HUES48 (cell line): ENCODE data around the gene ZNF57.
"Not testable (repeated sequence)": the region's sequence is repeated elsewhere in the genome, so short reads cannot be mapped to it uniquely, and the experiment has no call there.

Experiments used
- H3K27ac ChIP-seq: one replicate; pipeline ENCODE4 v1.7.0; 2013; ENCODE audit warnings: low read depth, low read length, inconsistent platforms
- H3K27me3 ChIP-seq: 2 replicates; pipeline ENCODE4 v1.6.1; 2013; ENCODE audit warnings: mild to moderate bottlenecking, low read length; ENCODE audit not compliant: control insufficient read depth, insufficient read depth
- H3K36me3 ChIP-seq: 2 replicates; pipeline ENCODE4 v1.6.1; 2013; ENCODE audit warnings: low read length; ENCODE audit not compliant: control insufficient read depth, insufficient read depth
- H3K4me1 ChIP-seq: 2 replicates; pipeline ENCODE4 v1.6.1; 2013; ENCODE audit warnings: mild to moderate bottlenecking, low read length; ENCODE audit not compliant: control insufficient read depth, insufficient read depth
- H3K4me3 ChIP-seq: 2 replicates; pipeline ENCODE4 v1.5.1; 2013; ENCODE audit warnings: mild to moderate bottlenecking, low read depth, low read length
- H3K9ac ChIP-seq: 2 replicates; pipeline ENCODE4 v1.6.1; 2013; ENCODE audit warnings: mild to moderate bottlenecking, low read depth, low read length, moderate library complexity
- H3K9me3 ChIP-seq: 2 replicates; pipeline ENCODE4 v1.6.1; 2013; ENCODE audit warnings: low read length; ENCODE audit not compliant: control insufficient read depth, insufficient read depth

ZNF57 gene

GRCh38 chr19:2933490-2933910 is 32.8 kb downstream of the ZNF57 start:
- no peak overlapping the region for H3K27ac ChIP-seq
- no peaks in the 10 kb centered on the region for H3K4me1 ChIP-seq
- H3K36me3 ChIP-seq, result peaks cover 46% of the 10 kb centered on the region
- H3K27me3 ChIP-seq, result no peaks in the 10 kb centered on the region
- H3K9ac ChIP-seq, result no peak overlapping the region
- H3K4me3 ChIP-seq, result no peak overlapping the region
- peaks cover 51% of the 10 kb centered on the region for H3K9me3 ChIP-seq

DNA sequence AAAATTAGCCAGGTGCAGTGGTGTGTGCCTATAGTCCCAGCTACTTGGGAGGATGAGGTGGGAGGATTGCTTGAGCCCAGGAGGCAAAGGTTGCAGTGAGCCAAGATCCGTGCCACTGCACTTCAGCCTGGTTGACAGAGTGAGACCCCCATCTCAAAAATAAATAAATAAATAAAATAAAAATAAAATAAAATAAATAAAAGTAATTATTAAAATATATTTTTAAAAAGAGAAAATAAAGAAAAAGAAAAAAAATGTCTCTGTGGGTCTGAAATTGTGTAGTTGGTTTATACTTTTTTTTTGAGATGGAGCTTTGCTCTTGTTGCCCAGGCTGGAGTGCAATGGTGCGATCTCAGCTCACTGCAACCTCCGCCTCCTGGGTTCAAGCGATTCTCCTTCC is 35.1 kb downstream of the ZNF57 start:
- not testable (repeated sequence) for H3K4me1 ChIP-seq
- H3K9me3 ChIP-seq, result peaks cover 50% of the 10 kb centered on the region

GRCh38 chr19:2942928-2943640 is 42.4 kb downstream of the ZNF57 start:
- Histone ChIP-seq H3K9me3 (0 out of 2 replicates have a peak, but pooled peaks cover 2% of the 10 kb centered on the region), H3K9ac (no peak overlapping the region), H3K36me3 (peaks cover 14% of the 10 kb centered on the region), H3K4me1 (no peaks in the 10 kb centered on the region), H3K4me3 (no peak overlapping the region), H3K27me3 (no peaks in the 10 kb centered on the region), H3K27ac (no peak overlapping the region)

More for the DNA sequence above, 35.1 kb downstream of the ZNF57 start:
- H3K27me3 ChIP-seq, H3K9ac ChIP-seq, H3K4me3 ChIP-seq, H3K27ac ChIP-seq: not testable (repeated sequence)
- H3K36me3 ChIP-seq, result peaks cover 55% of the 10 kb centered on the region

DNA sequence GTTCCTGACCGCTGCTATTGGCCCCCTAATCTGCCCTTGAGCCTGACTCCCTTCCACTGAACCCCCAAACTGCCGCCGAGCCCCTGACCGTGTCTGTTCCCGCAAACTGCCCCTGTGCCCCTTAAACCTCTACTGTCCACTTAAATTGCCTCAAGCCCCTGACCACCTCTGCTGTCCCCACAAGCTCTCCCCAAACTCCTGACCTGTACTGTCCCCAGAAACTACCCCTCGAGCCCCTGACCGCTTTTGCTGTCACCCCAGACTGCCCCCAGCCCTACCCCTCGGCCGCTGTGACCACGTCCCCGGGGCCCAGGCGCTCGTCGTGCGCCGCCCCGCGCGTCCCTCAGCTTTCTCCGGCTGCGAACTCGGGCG is 43.7 kb downstream of the ZNF57 start:
- peak overlapping the region; percentile 77 for H3K4me3 ChIP-seq
- H3K9ac ChIP-seq, result no peak overlapping the region
- no peaks in the 10 kb centered on the region for H3K4me1 ChIP-seq
- no peaks in the 10 kb centered on the region for H3K27me3 ChIP-seq
- H3K27ac ChIP-seq, result no peak overlapping the region
- H3K36me3 ChIP-seq, result peaks cover 3% of the 10 kb centered on the region
- H3K9me3 ChIP-seq, result no peaks in the 10 kb centered on the region

DNA sequence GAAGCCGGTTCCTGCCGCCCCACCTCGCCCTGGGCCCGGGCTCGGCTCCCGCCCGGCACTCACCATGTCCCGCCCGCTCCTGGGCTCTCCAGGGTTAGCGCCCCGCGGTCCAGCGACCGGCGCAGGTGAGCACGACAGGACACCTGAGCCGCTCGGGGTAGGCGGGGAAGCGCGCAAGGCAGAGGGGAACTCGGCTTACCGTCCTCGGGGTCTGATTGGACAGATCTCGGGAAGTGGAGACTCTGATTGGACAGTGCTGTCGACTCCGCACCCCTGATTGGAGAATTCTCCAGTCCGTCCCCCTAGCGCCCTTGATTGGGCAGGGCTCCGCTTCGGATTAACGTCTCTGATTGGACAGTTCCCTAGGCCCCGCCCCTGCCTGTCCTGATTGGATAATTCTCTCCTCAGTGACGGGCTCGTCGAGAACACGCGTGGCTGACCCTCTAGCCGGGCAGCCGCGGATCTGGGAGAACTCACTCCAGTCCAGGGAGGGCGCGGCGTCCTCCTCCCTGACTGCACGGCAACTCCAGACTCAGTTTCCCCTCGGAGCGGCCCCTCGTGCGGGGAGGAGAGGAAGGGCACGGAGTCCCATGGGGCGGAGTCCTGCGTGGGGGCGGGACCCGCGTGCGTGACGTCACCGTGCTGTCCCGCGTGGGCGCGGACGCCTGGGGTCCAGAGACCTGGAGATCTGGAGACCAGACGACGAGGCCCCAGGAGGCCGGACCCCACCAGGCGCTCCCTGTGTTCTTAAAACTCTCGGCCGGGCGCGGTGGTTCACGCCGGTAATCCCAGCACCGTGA is 44.2 kb downstream of the ZNF57 start, which contains the start of gene ZNF77:
Gene ZNF77, minus strand, starts transcription at position 197 of the 800 bp plus-strand sequence. Its CDS starts 131 bp downstream, at position 66.
- Histone ChIP-seq H3K27me3 (no peaks in the 10 kb centered on the region), H3K9ac (peak within 1 kb of the TSS; percentile 31; the same call in 1 of the 2 replicates), H3K27ac (peak within 1 kb of the TSS; percentile 71), H3K4me1 (no peaks in the 10 kb centered on the region), H3K36me3 (no peaks in the 10 kb centered on the region), H3K9me3 (no peaks in the 10 kb centered on the region), H3K4me3 (peak within 1 kb of the TSS; percentile 77)

DNA sequence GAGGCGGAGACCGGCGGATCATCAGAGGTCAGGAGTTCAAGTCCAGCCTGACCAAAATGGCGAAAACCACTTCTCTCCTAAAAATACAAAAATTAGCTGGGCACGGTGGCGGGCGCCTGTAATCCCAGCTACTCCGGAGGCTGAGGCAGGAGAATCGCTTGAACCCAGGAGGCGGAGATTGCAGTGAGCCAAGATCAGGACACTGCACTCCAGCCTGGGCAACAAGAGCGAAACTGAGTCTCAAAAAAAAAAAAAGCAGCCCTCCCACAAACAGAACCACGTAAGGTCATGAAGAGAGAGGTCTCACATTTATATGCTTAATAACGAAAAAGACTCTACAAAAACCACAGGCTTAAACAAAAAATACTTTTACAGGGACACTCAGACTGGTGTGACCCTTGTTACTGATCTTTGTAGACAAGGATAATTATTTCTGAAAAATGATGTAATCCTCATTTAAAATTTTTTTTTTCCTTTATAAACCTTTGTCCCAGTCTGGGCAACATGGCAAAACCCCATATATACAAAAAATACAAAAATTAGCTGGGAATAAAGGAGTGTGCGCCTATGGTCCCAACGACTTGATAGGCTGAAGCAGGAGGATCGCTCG is 45.0 kb downstream of the ZNF57 start:
- Histone ChIP-seq H3K4me1 (no peaks in the 10 kb centered on the region), H3K27me3 (no peaks in the 10 kb centered on the region), H3K36me3 (no peaks in the 10 kb centered on the region), H3K9me3 (no peaks in the 10 kb centered on the region), H3K9ac (peak overlapping the region; percentile 31; the same call in 1 of the 2 replicates), H3K4me3 (peak overlapping the region; percentile 77), H3K27ac (no peak overlapping the region)

- no peaks in the 10 kb centered on the region for H3K4me1 ChIP-seq
- H3K36me3 ChIP-seq, result no peaks in the 10 kb centered on the region
- H3K27me3 ChIP-seq, result no peaks in the 10 kb centered on the region
- H3K4me3 ChIP-seq, result peak overlapping the region; percentile 92
- peak overlapping the region; percentile 93 for H3K27ac ChIP-seq
- H3K9ac ChIP-seq, result peak overlapping the region; percentile 68
- no peaks in the 10 kb centered on the region for H3K9me3 ChIP-seq
Measured at GRCh38 chr19:2949939-2950285, 49.2 kb downstream of the ZNF57 start.

DNA sequence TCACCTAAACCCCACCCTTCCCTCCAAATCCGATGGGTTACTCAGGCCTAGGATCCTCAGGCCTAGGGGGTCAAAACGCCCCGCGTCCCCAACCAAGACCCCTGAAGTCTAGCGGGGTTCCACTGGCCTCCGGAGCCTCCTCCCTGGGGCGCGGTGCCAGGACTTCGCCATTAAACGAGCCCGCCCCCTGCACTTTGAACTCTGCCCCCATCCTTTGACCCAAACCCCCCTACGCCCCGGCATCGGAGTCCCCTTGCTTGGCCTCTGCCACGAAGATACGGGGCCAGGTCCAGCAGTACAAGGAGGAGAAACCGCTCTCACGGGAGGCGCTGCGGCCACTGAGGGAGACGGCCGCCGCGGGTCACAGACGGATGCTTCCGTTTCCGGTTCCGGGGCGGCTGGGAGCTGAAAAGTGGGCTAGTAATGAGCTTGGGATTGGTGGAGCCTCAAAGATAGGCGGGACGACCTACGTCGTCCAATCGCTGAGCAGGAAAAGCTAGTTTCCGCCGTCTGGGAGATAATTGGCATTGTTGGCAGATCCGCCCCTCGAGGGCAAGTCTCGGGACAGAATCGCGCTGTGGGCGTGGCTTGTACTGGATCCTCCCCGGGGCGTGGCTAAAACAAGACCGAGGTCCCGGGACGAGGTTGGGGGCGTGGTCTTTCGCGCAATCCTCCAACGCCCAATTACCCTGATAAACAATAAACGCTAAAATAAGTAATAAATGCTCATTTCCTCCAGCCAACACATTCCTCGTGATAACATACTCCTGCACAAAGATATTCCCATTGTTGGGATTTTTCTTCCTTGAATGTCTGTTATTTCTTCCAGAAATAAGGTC is 49.8 kb downstream of the ZNF57 start:
- H3K36me3 ChIP-seq, result no peaks in the 10 kb centered on the region
- no peaks in the 10 kb centered on the region for H3K9me3 ChIP-seq
- H3K9ac ChIP-seq, result peak overlapping the region; percentile 68
- peak overlapping the region; percentile 92 for H3K4me3 ChIP-seq
- no peaks in the 10 kb centered on the region for H3K27me3 ChIP-seq
- no peaks in the 10 kb centered on the region for H3K4me1 ChIP-seq
- peak overlapping the region; percentile 93 for H3K27ac ChIP-seq

- Histone ChIP-seq H3K9ac (no peak overlapping the region), H3K9me3 (no peaks in the 10 kb centered on the region), H3K36me3 (no peaks in the 10 kb centered on the region), H3K27ac (no peak overlapping the region), H3K4me1 (no peaks in the 10 kb centered on the region), H3K27me3 (no peaks in the 10 kb centered on the region), H3K4me3 (no peak overlapping the region)
Measured at GRCh38 chr19:2952953-2953481, 52.3 kb downstream of the ZNF57 start.

- H3K4me1 ChIP-seq, result no peaks in the 10 kb centered on the region
- H3K9ac ChIP-seq, result no peak overlapping the region
- H3K27ac ChIP-seq, result no peak overlapping the region
- H3K9me3 ChIP-seq, result no peaks in the 10 kb centered on the region
- no peak overlapping the region for H3K4me3 ChIP-seq
- no peaks in the 10 kb centered on the region for H3K27me3 ChIP-seq
- H3K36me3 ChIP-seq, result no peaks in the 10 kb centered on the region
Measured at GRCh38 chr19:2957160-2957559, 56.4 kb downstream of the ZNF57 start.
